Ectodermal cell (in vitro differentiated cells): Measurements from ENCODE around the gene TRAPPC10.
"Not testable (repeated sequence)": the region's sequence is repeated elsewhere in the genome, so short reads cannot be mapped to it uniquely, and the experiment has no call there.

ENCODE experiments used
- H3K27ac ChIP-seq: 2 replicates; pipeline ENCODE4 v1.7.0; 2013; ENCODE audit warnings: mild to moderate bottlenecking, low read depth, low read length; ENCODE audit not compliant: insufficient read depth, poor library complexity, severe bottlenecking
- H3K27me3 ChIP-seq: 2 replicates; pipeline ENCODE4 v1.7.0; 2013; ENCODE audit warnings: mild to moderate bottlenecking, low read length; ENCODE audit not compliant: insufficient read depth, control insufficient read depth, poor library complexity, severe bottlenecking
- H3K36me3 ChIP-seq: one replicate; pipeline ENCODE4 v1.7.0; 2013; ENCODE audit warnings: low read length; ENCODE audit not compliant: control insufficient read depth, insufficient read depth
- H3K4me1 ChIP-seq: one replicate; pipeline ENCODE4 v1.7.0; 2013; ENCODE audit warnings: low read length; ENCODE audit not compliant: control insufficient read depth, insufficient read depth
- H3K4me3 ChIP-seq: 2 replicates; pipeline ENCODE4 v1.7.0; 2013; ENCODE audit warnings: low read depth, low read length, control low read depth; ENCODE audit not compliant: insufficient read depth
- H3K9me3 ChIP-seq: 2 replicates; pipeline ENCODE4 v1.7.0; 2013; ENCODE audit warnings: mild to moderate bottlenecking, low read length, moderate library complexity; ENCODE audit not compliant: control insufficient read depth
- WGBS, 2 experiments: methylation state at CpG; one replicate each; pipeline ENCODE4 v1.1.7; 2013; ENCODE audit warnings: missing lambda C conversion rate in 2 of 2; 5-methylcytosine and 5-hydroxymethylcytosine counted together

The TRAPPC10 gene

DNA sequence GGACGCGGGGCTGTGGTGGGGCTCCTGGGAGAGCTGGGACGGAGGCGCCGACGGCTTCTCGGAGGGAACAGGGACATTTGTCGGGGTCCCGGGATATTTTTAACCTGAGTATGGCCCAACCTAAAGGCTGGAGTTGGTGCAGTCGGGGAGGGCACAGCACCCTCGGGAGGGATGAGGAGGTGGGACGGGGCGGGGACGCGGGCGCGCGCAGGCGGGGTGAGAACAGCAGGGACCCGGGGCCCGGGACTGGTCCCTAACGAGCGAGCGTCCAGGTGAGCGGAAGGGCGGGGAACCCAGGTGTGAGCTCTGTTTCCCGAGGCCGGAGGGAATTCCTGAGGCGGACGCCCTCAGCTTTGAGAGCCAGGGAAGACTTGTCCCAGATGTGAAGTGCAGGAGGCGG lies 95.5 kb downstream of the TRAPPC10 start:
- not testable (repeated sequence) for H3K27ac ChIP-seq, H3K4me1 ChIP-seq, H3K9me3 ChIP-seq, H3K27me3 ChIP-seq, H3K36me3 ChIP-seq
- peak overlapping the region; percentile 26 for H3K4me3 ChIP-seq
- WGBS, 2 experiments = no CpG with 5 or more reads among the region's 31 CpGs

DNA sequence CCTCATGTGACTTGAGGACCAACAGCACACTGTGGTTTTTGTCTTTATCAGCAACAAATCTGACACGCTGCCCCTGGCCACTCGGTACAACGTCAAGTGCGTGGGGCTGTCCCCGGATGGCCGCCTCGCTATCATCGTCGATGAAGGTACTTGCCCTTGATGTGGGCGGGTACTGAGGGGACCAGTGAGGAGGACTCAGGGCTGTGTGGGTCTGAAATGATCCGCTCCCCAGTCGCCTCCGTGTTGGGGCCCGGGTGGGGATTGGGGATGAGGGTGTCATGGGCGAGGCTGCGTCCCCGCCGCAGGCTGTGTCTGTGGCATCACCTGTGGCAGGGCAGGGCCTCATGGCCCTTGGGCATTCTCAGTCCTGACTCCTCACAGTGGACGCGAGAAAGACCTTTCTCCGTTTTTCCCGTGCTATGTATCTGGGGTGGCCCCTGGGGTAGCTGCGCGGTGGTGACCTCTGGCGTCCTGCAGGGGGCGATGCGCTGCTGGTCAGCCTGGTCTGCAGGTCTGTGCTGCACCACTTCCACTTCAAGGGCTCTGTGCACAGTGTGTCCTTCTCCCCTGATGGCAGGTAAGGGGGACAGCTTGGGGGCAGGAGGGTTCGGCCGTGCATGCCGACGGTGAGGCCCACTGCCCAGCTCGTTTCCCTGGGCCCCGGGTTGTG lies 101.7 kb downstream of the TRAPPC10 start:
- H3K4me3 ChIP-seq, H3K9me3 ChIP-seq, H3K27ac ChIP-seq, H3K4me1 ChIP-seq, H3K36me3 ChIP-seq, H3K27me3 ChIP-seq: not testable (repeated sequence)
- no CpG with 5 or more reads among the region's 33 CpGs for WGBS, 2 experiments

DNA sequence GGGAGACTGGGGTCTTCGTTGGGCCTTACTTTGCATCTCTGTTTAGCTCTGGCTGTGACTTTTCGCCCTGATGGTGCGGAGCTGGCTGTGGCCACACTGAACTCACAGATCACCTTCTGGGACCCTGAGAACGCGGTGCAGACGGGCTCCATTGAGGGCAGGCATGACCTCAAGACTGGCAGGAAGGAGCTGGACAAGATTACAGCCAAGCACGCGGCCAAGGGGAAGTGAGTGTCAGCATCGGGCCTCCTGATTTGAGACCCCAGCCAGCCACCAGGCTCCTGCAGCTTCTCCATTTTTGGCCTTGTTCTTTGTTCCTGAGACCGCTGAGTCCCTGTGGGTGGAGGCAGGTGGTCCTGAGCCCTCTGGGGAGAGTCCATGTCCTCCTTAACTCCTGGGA lies 110.0 kb downstream of the TRAPPC10 start:
- not testable (repeated sequence) for H3K36me3 ChIP-seq, H3K4me3 ChIP-seq, H3K4me1 ChIP-seq, H3K27ac ChIP-seq, H3K27me3 ChIP-seq, H3K9me3 ChIP-seq
- no CpG with 5 or more reads among the region's 10 CpGs for WGBS, 2 experiments

DNA sequence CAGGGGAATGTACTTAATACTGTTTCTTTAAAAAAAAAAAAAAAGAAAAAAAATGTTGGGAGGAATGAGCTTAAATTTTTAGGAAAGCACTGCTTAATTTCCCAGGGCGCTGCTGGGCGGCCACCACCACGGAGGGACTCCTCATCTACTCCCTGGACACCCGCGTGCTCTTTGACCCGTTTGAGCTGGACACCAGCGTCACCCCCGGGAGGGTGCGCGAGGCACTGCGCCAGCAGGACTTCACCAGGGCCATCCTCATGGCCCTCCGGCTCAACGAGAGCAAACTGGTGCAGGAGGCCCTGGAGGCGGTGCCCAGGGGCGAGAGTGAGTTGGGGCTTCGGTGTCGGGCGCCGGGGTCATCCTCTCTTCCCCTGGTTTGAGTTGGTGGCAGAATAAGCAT lies 115.7 kb downstream of the TRAPPC10 start:
- H3K27ac ChIP-seq, H3K36me3 ChIP-seq, H3K4me1 ChIP-seq, H3K4me3 ChIP-seq, H3K9me3 ChIP-seq, H3K27me3 ChIP-seq: not testable (repeated sequence)
- WGBS, 2 experiments = no CpG with 5 or more reads among the region's 19 CpGs

DNA sequence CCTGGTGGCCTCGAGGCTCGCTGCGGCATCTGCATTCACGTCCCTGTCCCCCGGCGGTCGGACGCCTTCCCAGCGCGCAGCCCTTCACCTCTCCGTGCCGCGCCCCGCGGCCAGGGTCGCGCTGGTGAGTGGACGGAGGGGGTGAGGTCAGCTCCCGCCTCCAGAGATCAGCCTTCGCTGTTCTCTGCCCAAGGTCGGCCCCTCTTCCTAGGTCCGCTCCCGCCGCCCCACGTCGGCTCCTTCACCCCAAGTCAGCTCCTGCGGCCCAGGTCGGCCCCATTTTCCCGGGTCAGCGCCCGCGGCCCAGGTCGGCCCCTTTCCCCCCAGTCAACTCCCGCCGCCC lies 121.6 kb downstream of the TRAPPC10 start:
- WGBS, 2 experiments = no CpG with 5 or more reads among the region's 35 CpGs
- not testable (repeated sequence) for H3K36me3 ChIP-seq, H3K27ac ChIP-seq

DNA sequence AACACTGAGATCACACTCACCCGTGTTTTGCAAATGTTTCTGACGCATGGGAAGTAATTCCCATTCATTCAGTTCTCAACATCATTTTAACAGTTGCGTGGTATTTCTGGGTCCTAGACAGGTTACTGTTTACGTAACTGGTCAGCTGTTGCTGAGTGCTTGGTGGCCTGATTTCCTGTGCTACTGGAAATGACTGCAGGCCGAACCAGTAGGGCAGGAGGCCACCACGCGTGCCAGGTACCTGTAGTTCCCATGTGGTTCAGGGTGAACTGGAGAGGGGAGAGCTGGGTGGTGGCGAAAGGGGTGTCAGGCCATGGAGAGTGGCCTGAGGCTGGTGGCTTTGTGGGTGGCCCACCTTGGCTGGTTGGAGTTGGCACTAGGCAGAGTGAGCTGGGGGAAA lies 122.6 kb downstream of the TRAPPC10 start:
- H3K27ac ChIP-seq, H3K4me3 ChIP-seq, H3K27me3 ChIP-seq, H3K4me1 ChIP-seq, H3K9me3 ChIP-seq, H3K36me3 ChIP-seq: not testable (repeated sequence)
- no CpG with 5 or more reads among the region's 8 CpGs for WGBS, 2 experiments

More for the DNA sequence above, 121.6 kb downstream of the TRAPPC10 start:
- H3K4me1 ChIP-seq, H3K9me3 ChIP-seq, H3K4me3 ChIP-seq, H3K27me3 ChIP-seq: not testable (repeated sequence)

DNA sequence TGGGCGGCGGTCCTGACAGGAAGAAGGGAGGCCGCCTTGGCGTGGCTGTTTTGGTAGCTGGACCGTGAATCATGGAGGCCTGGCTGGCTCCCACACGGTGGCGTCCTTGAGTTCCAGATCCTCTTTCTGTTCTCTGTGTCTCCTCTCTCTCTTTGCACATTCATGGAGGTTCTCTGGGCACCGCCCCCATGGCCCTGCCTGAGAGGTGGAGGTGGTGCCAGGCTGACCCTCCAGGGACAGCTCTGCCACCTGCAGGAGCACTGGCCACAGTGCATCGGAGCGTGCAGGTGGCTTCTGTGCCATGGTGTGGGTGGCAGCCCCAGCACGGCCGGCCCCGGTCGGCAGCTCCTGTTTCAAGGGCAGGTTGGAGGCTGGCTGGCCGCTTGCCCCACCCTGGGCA lies 125.9 kb downstream of the TRAPPC10 start:
- not testable (repeated sequence) for H3K27me3 ChIP-seq, H3K36me3 ChIP-seq, H3K9me3 ChIP-seq, H3K4me1 ChIP-seq, H3K4me3 ChIP-seq, H3K27ac ChIP-seq
- no CpG with 5 or more reads among the region's 15 CpGs for WGBS, 2 experiments

DNA sequence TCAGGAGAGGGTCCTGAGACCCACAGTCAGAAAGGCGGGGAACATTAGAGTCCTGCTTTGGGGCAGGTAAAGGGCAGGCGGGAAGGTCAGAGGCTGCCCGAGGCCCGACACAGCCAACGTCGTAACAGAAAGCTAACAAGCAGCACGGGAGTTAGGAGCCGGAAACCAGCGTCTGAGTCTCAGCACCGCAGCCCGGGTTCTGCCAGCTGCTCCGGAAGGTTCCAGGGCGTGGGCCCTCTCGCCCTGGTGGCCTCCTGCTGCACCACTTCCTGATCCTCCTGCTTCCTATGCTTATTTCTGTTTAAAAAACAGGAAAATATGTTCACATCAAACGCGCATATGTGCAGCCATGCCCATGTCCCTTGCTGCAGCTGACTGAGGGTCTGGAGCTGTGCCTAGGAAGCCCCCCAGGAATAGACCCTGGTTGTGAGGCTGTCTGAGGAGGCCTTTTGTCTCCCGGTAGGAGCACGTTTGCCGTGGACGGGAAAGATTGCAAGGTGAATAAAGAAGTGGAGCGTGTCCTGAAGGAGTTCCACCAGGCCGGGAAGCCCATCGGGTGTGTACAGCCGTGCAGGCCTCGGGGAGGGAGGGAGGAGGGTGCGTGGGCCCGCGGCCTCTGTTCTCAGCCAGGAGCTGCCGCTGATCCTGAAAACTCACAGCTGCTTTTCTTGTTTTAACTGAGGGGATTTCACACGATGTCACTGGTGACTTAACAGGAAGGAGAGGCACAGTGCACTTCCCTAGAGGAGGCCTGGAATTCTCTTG lies 127.9 kb downstream of the TRAPPC10 start:
- not testable (repeated sequence) for H3K4me3 ChIP-seq, H3K27me3 ChIP-seq, H3K9me3 ChIP-seq, H3K4me1 ChIP-seq, H3K27ac ChIP-seq, H3K36me3 ChIP-seq
- WGBS, 2 experiments = 75 to 90% methylated on average over 1 to 2 of the region's 30 CpGs

DNA sequence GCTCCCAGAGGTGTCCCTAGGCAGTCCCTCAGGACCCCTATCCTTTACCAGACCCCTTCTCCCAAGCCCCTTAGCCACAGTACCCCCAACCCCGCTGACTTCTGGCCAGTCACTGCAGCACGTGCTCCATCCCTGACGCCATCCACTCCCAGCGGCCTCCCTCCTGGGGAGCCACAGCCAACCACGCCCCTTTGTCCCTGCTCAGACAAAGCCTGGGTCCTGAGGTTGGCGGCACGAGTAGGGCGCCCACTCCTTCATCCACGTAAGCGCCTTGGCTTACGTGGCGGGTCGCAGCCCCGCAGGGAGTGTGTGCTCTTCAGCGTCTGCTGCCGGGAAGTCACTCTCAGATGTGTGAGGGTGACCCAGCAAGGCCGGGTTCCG lies 128.4 kb downstream of the TRAPPC10 start:
- WGBS, 2 experiments = no CpG with 5 or more reads among the region's 18 CpGs
- H3K27ac ChIP-seq, H3K4me3 ChIP-seq, H3K4me1 ChIP-seq, H3K9me3 ChIP-seq, H3K27me3 ChIP-seq, H3K36me3 ChIP-seq: not testable (repeated sequence)

DNA sequence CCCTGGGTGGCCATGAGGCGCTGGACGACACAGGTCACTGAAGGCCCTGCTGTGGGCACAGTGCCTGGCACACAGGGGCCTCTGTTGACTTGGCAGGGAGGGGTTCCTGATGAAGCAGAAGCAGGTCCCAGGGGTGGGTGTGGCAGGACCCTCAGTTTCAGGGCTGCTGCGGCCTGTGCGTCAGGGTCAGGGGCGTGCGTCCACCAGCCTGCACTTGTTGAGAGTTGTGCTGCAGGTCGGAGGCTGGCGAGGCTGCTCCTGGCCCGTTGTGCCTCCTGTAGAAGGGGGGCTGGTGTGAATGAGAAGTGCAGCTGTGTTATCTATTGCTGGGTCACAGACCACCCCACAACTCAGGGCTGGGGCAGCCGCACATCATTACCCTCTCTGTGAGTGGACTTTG lies 130.4 kb downstream of the TRAPPC10 start:
- not testable (repeated sequence) for H3K27ac ChIP-seq, H3K27me3 ChIP-seq, H3K4me3 ChIP-seq, H3K9me3 ChIP-seq, H3K4me1 ChIP-seq, H3K36me3 ChIP-seq
- WGBS, 2 experiments = no CpG with 5 or more reads among the region's 10 CpGs

DNA sequence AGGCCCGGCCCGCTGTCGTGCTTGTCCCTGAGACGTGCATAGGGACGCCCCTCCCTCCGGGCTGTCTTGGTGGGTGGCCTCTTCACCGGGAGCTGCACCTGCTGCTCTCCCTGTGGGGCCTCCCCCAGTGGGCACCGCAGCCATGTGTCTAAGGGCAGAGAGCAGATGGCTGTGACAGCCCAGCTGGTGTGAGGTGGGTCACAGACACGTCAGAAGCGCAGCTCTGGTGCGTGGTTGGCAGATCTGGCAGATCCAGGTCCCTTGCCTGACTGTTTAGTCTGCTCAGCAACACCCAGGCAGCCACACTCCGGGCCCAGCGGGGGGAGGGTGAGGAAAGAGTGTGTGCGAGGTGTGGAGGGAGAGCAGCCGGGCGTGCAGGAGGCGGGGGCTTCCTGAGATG lies 131.3 kb downstream of the TRAPPC10 start:
- WGBS, 2 experiments = no CpG with 5 or more reads among the region's 17 CpGs
- H3K4me1 ChIP-seq, H3K4me3 ChIP-seq, H3K9me3 ChIP-seq, H3K36me3 ChIP-seq, H3K27me3 ChIP-seq, H3K27ac ChIP-seq: not testable (repeated sequence)
